ENCODE measurements around the gene C19orf44.

DNA sequence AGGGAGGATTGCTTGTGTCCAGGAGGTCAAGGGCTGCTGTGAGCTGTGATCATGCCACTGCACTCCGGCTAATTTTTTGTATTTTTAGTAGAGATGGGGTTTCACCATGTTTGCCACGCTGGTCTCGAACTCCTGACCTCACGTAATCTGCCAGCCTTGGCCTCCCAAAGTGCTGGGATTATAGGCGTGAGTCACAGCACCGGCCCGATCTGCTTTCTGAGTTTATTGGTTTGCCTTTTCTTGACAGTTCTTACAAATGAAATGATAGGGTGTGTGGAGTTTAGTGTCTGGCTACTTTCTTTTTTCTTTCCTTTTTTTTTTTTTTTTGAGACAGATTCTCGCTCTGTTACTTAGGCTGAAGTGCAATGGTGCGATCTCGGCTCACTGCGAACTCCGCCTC is 848 bp downstream of the C19orf44 start:
- TF ChIP-seq CTCF (conservative IDR thresholded peaks at IDR 0.05; ENCODE audit: low read length) (no peak), EZH2phosphoT487 (IDR thresholded peaks at IDR 0.05; ENCODE audit: borderline replicate concordance, low read depth, low read length) (no peak)
